Nephron progenitor cell (in vitro differentiated cells): ENCODE measurements around the gene THAP4.
A peak's percentile ranks its signal among the peaks of the same experiment; 100 is the strongest.

Experiments
- DNase-seq: peaks from one replicate; pipeline ENCODE4 v3.0.0; 2021
- H3K27ac Mint-ChIP-seq: 2 replicates; pipeline ENCODE4 v1.8.0; 2021; ENCODE audit warnings: mild to moderate bottlenecking, moderate library complexity, mixed read lengths
- H3K27me3 Mint-ChIP-seq: 2 replicates; pipeline ENCODE4 v1.8.0; 2021; ENCODE audit warnings: mild to moderate bottlenecking, low read depth, mixed read lengths; ENCODE audit not compliant: poor library complexity
- H3K36me3 Mint-ChIP-seq: 2 replicates; pipeline ENCODE4 v1.8.0; 2021; ENCODE audit warnings: low read depth, mixed read lengths
- H3K4me1 Mint-ChIP-seq: 2 replicates; pipeline ENCODE4 v1.8.0; 2021; ENCODE audit warnings: mixed read lengths
- H3K4me3 Mint-ChIP-seq: 2 replicates; pipeline ENCODE4 v1.8.0; 2021; ENCODE audit warnings: mild to moderate bottlenecking, moderate library complexity, mixed read lengths
- H3K9me3 Mint-ChIP-seq: 2 replicates; pipeline ENCODE4 v1.8.0; 2021; ENCODE audit warnings: mild to moderate bottlenecking, moderate library complexity, mixed read lengths
- TF ChIP-seq, protein P1 (sequence below): fragments of 200-600 bp; sonication (generic); IDR thresholded peaks from 2 replicates; pipeline ENCODE4 v1.5.0; 2021; ENCODE audit warnings: antibody characterized with exemption

THAP4 gene

DNA sequence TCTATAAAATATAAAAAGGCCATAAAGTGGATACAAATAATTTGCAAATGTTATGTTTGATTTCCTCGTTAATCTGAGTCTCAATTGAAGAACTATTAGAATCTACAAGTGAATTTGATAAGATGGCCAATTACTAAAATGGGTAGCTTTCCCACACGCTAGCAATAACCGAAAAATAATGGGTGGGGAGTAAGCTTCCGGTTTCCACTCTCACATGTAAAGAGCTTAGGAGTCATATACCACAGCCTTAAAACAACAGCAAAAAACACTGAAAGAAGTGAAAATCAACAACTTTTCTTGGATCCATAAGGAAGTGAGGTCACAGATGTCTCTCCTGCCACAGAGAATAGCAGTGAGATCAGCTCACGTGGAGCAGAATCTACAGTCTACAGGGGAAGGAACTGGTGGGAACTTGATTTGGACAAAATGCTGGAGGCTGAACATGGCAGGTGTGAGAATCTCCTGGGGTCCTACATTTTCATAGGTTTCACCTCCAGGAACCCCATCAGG, 18.6 kb downstream of the THAP4 start:
- peaks cover 4% of the 10 kb centered on the region for H3K27me3 Mint-ChIP-seq
- peaks cover 40% of the 10 kb centered on the region for H3K36me3 Mint-ChIP-seq
- DNase-seq: no peak
- H3K9me3 Mint-ChIP-seq: peaks cover 16% of the 10 kb centered on the region
- H3K4me3 Mint-ChIP-seq: no peak overlapping the region
- H3K4me1 Mint-ChIP-seq: peaks cover 42% of the 10 kb centered on the region
- TF ChIP-seq, protein P1, sequence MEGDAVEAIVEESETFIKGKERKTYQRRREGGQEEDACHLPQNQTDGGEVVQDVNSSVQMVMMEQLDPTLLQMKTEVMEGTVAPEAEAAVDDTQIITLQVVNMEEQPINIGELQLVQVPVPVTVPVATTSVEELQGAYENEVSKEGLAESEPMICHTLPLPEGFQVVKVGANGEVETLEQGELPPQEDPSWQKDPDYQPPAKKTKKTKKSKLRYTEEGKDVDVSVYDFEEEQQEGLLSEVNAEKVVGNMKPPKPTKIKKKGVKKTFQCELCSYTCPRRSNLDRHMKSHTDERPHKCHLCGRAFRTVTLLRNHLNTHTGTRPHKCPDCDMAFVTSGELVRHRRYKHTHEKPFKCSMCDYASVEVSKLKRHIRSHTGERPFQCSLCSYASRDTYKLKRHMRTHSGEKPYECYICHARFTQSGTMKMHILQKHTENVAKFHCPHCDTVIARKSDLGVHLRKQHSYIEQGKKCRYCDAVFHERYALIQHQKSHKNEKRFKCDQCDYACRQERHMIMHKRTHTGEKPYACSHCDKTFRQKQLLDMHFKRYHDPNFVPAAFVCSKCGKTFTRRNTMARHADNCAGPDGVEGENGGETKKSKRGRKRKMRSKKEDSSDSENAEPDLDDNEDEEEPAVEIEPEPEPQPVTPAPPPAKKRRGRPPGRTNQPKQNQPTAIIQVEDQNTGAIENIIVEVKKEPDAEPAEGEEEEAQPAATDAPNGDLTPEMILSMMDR: no peak
- H3K27ac Mint-ChIP-seq: peak overlapping the region; percentile 94

DNA sequence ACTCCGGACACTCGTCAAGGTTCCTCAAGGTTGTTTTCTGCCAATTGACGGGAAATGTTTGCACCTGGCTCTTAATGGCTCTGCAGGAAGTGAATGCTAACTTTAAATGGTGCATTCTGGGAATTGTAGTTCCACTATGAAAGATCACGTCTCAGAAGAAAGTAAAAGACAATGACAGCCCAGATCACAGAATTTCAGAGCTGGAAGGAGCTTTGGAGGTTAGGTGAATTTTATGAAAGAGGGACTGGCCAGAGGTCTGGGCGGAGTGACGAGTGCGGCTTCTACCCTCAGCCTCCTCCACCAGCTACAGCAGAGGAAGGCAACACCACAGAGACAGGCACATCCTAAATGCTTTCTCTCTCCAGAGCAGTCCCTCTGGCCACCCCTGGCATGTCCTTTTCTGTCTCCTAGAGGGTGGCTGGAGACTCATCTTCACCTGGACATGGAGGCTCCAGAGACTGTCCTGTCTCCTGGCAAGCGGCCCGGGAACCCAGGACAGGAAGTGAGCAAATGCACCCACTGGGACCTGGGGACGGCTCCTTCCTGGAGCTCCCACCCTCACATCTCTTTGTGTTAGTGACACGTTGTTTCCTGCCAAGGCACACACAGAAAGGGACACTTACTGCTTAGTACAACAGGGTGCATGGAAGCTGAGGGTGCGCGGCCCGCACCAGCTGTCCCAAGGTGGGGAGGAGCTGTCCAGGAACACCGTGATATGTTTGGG, 19.4 kb downstream of the THAP4 start:
- H3K4me3 Mint-ChIP-seq: peak overlapping the region; percentile 49
- peaks cover 50% of the 10 kb centered on the region for H3K4me1 Mint-ChIP-seq
- no peak for DNase-seq
- H3K36me3 Mint-ChIP-seq: peaks cover 42% of the 10 kb centered on the region
- TF ChIP-seq, protein P1: no peak
- peaks cover 4% of the 10 kb centered on the region for H3K27me3 Mint-ChIP-seq
- H3K9me3 Mint-ChIP-seq: peaks cover 16% of the 10 kb centered on the region
- peak overlapping the region; percentile 32 for H3K27ac Mint-ChIP-seq

DNA sequence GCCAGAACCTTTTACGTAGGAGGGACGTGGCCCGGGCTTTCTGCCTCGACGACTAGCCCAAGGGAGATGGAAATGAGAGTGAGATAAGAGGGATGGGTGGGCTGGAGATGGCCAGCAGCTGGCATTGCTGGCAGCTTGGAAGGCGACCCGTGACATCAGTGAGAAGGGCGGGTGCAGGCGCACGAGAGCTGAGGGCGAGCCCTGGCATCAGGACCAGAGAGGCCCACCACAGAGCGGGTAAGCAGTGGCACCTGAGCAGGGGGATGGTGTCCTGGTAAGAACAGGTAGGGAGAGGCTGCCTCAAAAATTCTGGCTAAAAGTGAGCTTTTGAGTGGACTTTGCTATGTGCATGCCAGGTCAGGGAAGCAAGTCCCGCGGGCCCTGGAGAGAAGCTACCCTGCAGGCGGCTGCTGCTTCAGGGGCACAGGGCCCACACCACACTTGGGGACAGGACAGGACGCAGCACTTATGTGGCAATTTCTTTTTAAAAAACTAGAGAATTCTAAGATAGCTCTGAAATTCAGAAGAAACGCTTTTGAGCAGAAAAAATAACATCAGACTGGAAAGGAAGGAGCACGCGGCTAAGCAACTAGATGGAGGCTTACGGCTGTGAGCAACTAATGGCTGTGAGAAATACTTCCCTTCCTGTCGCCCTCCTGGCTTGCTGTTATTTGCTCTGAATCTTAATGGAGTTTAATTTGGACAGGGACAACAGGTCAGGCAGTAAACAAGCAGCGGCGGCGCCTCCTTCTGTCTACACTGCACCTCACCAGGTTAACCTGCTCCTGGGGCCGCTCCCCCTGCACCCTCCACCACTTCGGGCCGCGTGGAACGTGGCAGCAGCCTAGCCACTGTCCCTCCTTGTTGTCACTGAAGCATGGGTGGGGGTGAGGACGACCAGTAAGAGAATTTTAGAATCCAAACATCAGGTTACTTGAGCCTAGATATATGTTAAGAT, 20.5 kb downstream of the THAP4 start:
- H3K36me3 Mint-ChIP-seq: peaks cover 31% of the 10 kb centered on the region
- H3K9me3 Mint-ChIP-seq: peaks cover 11% of the 10 kb centered on the region
- peak overlapping the region; percentile 7 for H3K27ac Mint-ChIP-seq
- peaks cover 7% of the 10 kb centered on the region for H3K27me3 Mint-ChIP-seq
- TF ChIP-seq, protein P1: no peak
- peaks cover 60% of the 10 kb centered on the region for H3K4me1 Mint-ChIP-seq
- H3K4me3 Mint-ChIP-seq: no peak overlapping the region
- no peak for DNase-seq

DNA sequence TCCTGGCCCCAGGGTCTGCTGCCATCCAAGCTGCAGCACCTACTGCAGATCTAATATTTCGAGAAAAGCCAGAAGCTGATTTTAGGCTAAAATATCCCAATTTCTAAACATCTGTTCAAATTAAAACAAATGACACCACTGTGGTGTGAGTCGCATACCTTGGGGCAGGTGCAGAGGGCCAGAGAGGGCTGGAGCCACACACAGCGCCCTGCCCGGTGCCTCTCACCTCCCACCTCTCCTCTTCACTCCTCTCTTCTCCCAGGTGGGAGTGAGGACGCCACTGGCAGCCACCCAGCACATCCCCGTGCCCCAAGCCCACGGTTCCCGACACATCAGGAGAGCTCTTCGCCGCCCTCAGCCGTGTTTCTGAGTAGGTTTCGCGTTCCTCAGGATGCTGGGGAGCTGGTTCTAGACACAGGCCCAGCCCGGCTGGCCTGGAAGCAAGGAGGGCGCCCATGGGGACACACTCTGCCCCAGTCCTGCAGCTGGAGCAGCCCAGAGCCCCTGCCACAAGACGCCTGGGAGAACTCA, 21.4 kb downstream of the THAP4 start:
- Mint-ChIP-seq H3K4me3 (no peak overlapping the region), H3K27me3 (peaks cover 7% of the 10 kb centered on the region), H3K4me1 (peaks cover 63% of the 10 kb centered on the region), H3K36me3 (peaks cover 22% of the 10 kb centered on the region), H3K27ac (peak overlapping the region; percentile 7), H3K9me3 (peaks cover 4% of the 10 kb centered on the region)
- TF ChIP-seq, protein P1: no peak
- DNase-seq: no peak

DNA sequence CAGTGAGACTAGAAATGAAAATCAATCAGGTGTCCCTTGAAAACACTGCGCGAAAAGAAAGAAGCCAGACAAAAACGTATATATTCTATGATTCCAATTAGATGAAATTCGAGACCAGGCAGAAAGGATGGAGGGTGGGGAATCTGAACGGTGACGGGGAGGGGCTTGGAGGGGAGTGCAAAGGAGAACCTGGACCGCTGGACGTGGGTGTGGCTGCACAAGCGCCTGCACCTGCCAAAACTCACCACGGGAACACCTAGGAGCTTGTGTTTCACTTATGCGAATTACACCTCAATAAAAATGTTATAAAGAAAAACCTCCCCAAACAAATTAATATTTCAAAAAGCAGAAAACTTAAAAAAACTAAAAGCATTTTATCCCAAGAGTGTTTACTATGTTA, 21.9 kb downstream of the THAP4 start:
- Mint-ChIP-seq H3K9me3 (no peaks in the 10 kb centered on the region), H3K4me3 (no peak overlapping the region), H3K27me3 (peaks cover 7% of the 10 kb centered on the region), H3K27ac (no peak overlapping the region), H3K36me3 (peaks cover 18% of the 10 kb centered on the region), H3K4me1 (peaks cover 65% of the 10 kb centered on the region)
- DNase-seq: no peak
- TF ChIP-seq, protein P1: no peak
